GM13976 (cell line): Measurements from ENCODE around the gene PHF21A.
A peak's percentile ranks its signal among the peaks of the same experiment; 100 is the strongest.

ENCODE experiments used
- DNase-seq: peaks from one replicate; pipeline ENCODE4 v3.0.0; 2012; ENCODE audit warnings: low spot score
- in situ Hi-C: fragments of 300-500 bp; cut with MboI; formaldehyde crosslinking; loops from one replicate; pipeline ENCODE4 v1.12.0; 2022; ENCODE audit warnings: low sequenced_read_pairs, mixed read lengths, inconsistent platforms; ENCODE audit not compliant: unreplicated experiment
- TF ChIP-seq, protein P1 (sequence below): IDR thresholded peaks from 2 replicates; pipeline ENCODE4 v1.5.1; 2012; ENCODE audit warnings: borderline replicate concordance, mild to moderate bottlenecking; ENCODE audit not compliant: insufficient read depth; ENCODE audit errors: extremely low read depth, missing control alignments, control extremely low read depth

The PHF21A gene

DNA sequence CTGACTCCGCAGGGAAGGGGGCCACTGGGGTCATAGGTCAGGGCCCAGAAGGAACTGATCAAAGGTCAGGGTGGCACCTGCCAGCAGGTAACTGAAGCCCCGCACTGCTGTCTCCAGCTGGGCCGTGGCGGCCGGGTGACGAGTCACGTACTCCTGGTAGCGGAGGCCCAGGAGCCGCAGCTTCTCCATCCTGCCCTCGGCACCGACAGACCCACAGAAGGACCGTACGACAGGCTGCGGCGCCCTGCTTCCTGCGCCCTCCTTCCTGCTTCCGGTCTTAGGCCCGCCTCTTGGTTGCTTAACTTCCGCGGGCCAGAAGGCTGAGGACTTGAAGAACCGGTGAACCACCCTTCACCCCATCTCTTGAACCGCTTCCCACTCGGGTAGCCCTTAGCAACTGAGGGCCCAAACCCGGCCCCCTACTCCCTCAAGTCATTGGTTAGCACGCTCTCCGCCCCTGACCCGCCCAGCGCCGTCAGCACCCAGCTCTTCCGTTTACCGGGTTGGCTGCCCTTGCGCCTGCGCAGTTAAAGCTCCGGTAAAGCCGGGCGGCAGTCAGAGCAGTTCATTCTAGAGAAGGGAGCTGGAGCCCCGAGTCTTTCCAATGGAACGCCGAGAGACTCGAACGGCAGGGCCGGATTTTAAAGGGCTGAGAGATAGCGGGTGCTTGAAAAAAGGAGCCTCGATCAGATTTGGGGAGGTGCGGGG is 203.5 kb downstream of the PHF21A start, which contains the start of gene PEX16:
Gene PEX16, minus strand, starts transcription at position 255 of the 708 bp plus-strand sequence. Its CDS starts 66 bp downstream, at position 189.
- in situ Hi-C loops: no loop called here
- TF ChIP-seq, protein P1, sequence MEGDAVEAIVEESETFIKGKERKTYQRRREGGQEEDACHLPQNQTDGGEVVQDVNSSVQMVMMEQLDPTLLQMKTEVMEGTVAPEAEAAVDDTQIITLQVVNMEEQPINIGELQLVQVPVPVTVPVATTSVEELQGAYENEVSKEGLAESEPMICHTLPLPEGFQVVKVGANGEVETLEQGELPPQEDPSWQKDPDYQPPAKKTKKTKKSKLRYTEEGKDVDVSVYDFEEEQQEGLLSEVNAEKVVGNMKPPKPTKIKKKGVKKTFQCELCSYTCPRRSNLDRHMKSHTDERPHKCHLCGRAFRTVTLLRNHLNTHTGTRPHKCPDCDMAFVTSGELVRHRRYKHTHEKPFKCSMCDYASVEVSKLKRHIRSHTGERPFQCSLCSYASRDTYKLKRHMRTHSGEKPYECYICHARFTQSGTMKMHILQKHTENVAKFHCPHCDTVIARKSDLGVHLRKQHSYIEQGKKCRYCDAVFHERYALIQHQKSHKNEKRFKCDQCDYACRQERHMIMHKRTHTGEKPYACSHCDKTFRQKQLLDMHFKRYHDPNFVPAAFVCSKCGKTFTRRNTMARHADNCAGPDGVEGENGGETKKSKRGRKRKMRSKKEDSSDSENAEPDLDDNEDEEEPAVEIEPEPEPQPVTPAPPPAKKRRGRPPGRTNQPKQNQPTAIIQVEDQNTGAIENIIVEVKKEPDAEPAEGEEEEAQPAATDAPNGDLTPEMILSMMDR: no peak
- DNase-seq: peak; percentile 99

DNA sequence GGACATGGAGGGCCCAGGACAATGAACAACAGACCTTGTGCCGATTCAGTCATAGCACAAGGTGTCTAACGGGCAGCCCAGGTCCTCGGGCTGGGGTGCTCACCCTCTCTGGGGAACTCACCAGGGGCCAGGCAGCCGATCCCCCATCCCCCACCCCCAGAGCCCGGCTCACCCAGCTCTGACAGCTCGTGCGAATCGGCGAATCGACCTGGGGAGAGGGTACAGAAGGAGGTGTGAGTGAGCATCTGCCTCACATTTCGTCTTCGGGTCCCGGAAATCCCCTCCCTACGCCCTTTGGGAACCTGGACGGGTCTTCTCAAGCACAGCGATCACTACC is 204.0 kb downstream of the PHF21A start:
- in situ Hi-C loops: no loop called here
- TF ChIP-seq, protein P1: no peak
- DNase-seq: no peak

DNA sequence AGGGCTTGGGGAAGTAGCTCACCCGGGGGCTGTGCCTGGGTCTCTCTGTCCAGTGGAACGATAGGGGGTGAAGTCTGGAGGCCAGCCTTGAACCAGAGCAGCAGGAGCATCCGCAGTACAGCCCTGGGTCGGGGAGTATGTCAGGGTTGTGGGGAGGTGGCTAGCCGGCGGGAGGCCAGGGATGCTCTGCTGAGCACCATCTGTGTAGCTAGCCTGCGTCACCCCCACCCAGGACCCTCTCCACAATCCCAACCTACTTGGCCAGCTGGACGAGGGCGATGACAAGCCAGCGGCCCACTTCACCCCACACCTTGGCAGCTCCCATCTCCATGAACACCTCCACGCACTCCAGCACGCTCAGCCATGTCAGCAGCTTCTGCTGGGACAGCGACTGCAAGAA is 205.8 kb downstream of the PHF21A start:
- in situ Hi-C loops: no loop called here
- TF ChIP-seq, protein P1: no peak
- no peak for DNase-seq

DNA sequence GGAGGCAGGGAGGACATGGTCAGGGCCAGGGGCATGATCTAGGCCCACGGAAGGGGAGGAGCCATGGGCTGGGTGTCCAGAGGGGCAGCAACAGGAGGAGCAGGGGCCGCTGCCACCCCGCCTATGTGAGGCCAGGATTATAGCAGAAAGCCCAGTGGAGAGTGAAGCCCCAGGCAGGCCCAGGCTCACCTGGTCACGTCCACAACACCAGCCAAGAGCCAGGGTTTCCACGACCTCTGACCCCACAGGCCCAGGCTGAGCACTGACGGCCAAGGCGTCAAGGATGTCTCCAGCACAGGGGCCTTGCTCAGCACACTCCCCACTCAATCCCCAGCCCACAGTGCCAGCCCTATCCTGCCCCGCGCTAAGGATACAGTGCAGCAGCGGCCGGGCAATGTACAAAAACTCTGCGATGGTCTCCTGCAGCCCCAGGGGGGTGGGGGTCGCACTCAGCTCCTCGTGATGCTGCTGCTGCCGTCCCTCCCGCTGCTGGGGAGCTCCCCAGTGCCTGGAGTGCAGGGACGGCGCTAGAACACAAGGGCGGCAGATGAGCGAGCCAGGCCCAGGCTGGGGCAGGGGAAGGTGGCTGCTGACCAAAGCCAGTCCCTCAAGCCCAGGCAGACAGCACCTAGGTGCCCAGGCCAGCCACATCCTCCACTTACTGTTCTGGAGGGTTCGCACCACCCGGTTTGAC is 207.2 kb downstream of the PHF21A start:
- DNase-seq: no peak
- in situ Hi-C loops: no loop called here

DNA sequence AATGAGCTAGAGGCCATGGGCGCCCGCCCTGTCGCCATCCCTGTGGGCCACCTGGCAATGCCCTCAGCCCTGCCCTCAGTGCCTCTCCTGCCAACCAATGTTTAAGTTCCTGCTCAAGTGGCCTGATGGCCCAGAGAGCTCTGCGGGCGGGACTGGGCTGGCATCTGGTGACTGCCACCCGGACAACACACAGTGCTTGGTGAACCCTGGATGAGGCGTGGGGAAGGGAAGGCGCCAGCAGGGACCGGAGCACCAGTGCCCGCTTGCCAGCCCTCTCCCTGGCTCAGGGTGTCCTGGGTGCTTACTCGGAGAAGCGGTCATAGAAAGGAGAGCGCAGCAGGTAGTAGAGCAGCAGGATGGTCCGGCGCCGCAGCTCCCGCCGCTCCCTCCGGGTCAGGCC is 207.7 kb downstream of the PHF21A start:
- in situ Hi-C loops: no loop called here
- no peak for DNase-seq
- TF ChIP-seq, protein P1: no peak

More for the DNA sequence above, 207.2 kb downstream of the PHF21A start:
- TF ChIP-seq, protein P1: no peak

DNA sequence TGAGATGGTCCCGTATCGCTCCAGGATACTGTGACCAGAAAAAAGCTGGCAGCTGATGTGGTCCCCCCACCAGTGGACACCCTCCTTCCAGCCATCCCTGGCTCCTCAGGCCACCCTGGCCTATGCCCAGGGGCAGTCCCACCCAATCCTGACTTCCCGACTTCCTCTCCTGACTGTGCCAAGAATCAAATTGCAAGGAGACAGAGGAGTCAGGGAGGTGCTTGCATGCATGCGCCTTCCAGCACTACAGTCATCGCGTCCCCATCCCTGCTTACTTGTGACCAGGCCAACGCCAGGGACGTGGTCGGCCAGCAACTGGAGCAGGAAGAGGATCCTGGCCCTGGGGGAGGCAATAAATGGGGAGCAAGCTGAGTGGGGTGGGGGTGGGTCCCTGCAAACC is 210.6 kb downstream of the PHF21A start:
- no peak for DNase-seq
- in situ Hi-C loops: no loop called here

More for the DNA sequence above, 210.6 kb downstream of the PHF21A start:
- TF ChIP-seq, protein P1: no peak
